Measurements from ENCODE around the gene DHX38. TPM values are rescaled to one million over a fixed set of nuclear protein-coding genes. Genes with fewer than 3 reads are reported as not detected.
"Not testable (repeated sequence)": the region's sequence is repeated elsewhere in the genome, so short reads cannot be mapped to it uniquely, and the experiment has no call there.

The DHX38 gene
- total RNA-seq, 4 donors from 2014 or later = 26.9 to 75.3 (median 53.8) TPM

GRCh38 chr16:72072514-72073342, 20.9 kb upstream of the DHX38 start:
- intact Hi-C loops (cut with DNase I; ENCODE audit: low total_unique reads) (no loop called here), in situ Hi-C loops (cut with MboI; ENCODE audit: low sequenced_read_pairs in 4 of 4) (no loop called here)
- DNase-seq = no peak
- no peak for ATAC-seq
- Histone ChIP-seq H3K27me3 (no peaks in the 10 kb centered on the region), H3K27ac (no peak overlapping the region), H3K36me3 (no peaks in the 10 kb centered on the region), H3K4me3 (no peak overlapping the region), H3K9me3 (no peaks in the 10 kb centered on the region), H3K4me1 (peaks cover 12 to 20% of the 10 kb centered on the region in 2 donors)
- TF ChIP-seq POLR2A (IDR thresholded peaks at IDR 0.05) (no peak), CTCF (IDR thresholded peaks at IDR 0.05 in 4 of 5, conservative IDR thresholded peaks at IDR 0.05 in 1 of 5) (no peak)

- Histone ChIP-seq H3K27ac (peak overlapping the region in 1 of 4 donors; percentile 13), H3K27me3 (no peaks in the 10 kb centered on the region), H3K36me3 (no peaks in the 10 kb centered on the region), H3K9me3 (no peaks in the 10 kb centered on the region), H3K4me1 (peaks cover 12 to 20% of the 10 kb centered on the region in 2 donors), H3K4me3 (no peak overlapping the region)
- intact Hi-C loops (cut with DNase I; ENCODE audit: low total_unique reads) (no loop called here), in situ Hi-C loops (cut with MboI; ENCODE audit: low sequenced_read_pairs in 4 of 4) (no loop called here)
- ATAC-seq = peak; percentile 56 to 78
- peak in 1 of 2 donors; percentile 37 for DNase-seq
- TF ChIP-seq CTCF (IDR thresholded peaks at IDR 0.05 in 4 of 5, conservative IDR thresholded peaks at IDR 0.05 in 1 of 5) (no peak), POLR2A (IDR thresholded peaks at IDR 0.05) (no peak)
These were observed 20.0 kb upstream of the DHX38 start for GRCh38 chr16:72073560-72074230.

- H3K27me3 ChIP-seq; H3K27ac ChIP-seq; in situ Hi-C loops (cut with MboI; ENCODE audit: low sequenced_read_pairs in 4 of 4); ATAC-seq; H3K9me3 ChIP-seq; H3K4me3 ChIP-seq; intact Hi-C loops (cut with DNase I; ENCODE audit: low total_unique reads); H3K36me3 ChIP-seq; DNase-seq: not testable (repeated sequence)
- H3K4me1 ChIP-seq = peaks cover 12 to 20% of the 10 kb centered on the region in 2 donors
These were observed 18.6 kb upstream of the DHX38 start for GRCh38 chr16:72075067-72075466.

DNA sequence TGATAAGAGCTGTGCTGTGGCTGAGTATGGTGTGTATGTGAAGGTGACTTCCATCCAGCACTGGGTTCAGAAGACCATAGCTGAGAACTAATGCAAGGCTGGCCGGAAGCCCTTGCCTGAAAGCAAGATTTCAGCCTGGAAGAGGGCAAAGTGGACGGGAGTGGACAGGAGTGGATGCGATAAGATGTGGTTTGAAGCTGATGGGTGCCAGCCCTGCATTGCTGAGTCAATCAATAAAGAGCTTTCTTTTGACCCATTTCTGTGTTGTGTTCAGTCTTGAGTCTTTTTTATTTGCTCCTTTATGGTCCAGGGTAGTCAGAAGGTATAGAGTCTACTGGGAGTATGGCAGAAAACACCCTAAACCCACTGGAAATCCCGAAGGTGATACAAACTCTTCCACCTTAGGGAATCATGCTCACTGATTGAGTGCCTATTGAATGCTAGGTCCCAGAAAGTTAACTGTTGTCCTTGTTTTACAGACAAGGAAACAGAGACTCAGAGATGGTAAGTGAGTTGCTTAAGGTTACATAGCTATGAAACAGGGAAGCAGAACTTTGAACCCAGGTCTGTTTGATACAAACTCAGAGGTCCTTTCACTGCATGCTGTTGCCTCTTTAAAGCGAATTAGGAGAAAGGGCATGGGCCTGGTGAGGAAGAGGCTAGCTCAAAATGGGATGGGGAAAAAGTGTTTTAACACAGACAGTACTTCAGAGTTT, 16.5 kb upstream of the DHX38 start:
- H3K4me3 ChIP-seq; H3K27me3 ChIP-seq; H3K9me3 ChIP-seq; H3K27ac ChIP-seq; DNase-seq; H3K36me3 ChIP-seq; intact Hi-C loops (cut with DNase I; ENCODE audit: low total_unique reads); ATAC-seq; in situ Hi-C loops (cut with MboI; ENCODE audit: low sequenced_read_pairs in 4 of 4): not testable (repeated sequence)
- H3K4me1 ChIP-seq = peaks cover 12 to 20% of the 10 kb centered on the region in 2 donors

GRCh38 chr16:72083778-72084404, 9.8 kb upstream of the DHX38 start:
- H3K27ac ChIP-seq = no peak overlapping the region
- ATAC-seq (no peak), DNase-seq (no peak)
- no peaks in the 10 kb centered on the region for H3K27me3 ChIP-seq
- intact Hi-C loops (cut with DNase I; ENCODE audit: low total_unique reads) (no loop called here), in situ Hi-C loops (cut with MboI; ENCODE audit: low sequenced_read_pairs in 4 of 4) (no loop called here)
- H3K4me3 ChIP-seq = no peak overlapping the region
- H3K9me3 ChIP-seq = no peaks in the 10 kb centered on the region
- TF ChIP-seq CTCF (IDR thresholded peaks at IDR 0.05 in 4 of 5, conservative IDR thresholded peaks at IDR 0.05 in 1 of 5) (no peak), POLR2A (IDR thresholded peaks at IDR 0.05) (no peak)
- peaks cover 4 to 44% of the 10 kb centered on the region in 2 donors for H3K36me3 ChIP-seq
- H3K4me1 ChIP-seq = no peaks in the 10 kb centered on the region
